T-helper 2 cell treated with Interferon-gamma antibody and Interleukin-4, amounts not matched to agents 5 μg/mL and 100 μg/mL, for 36 hours (primary cell): ENCODE measurements around the gene MORN2.

ENCODE experiments used
- DNase-seq: peaks from one replicate; pipeline ENCODE4 v3.0.0; 2021; ENCODE audit warnings: low spot score
- H3K27ac Mint-ChIP-seq: one replicate; pipeline ENCODE4 v1.8.0; 2021; ENCODE audit warnings: mild to moderate bottlenecking, mixed read lengths
- H3K27me3 Mint-ChIP-seq: one replicate; pipeline ENCODE4 v1.8.0; 2021; ENCODE audit warnings: low read depth, mixed read lengths
- H3K36me3 Mint-ChIP-seq: one replicate; pipeline ENCODE4 v1.8.0; 2021; ENCODE audit warnings: low read depth, mixed read lengths
- H3K4me1 Mint-ChIP-seq: one replicate; pipeline ENCODE4 v1.8.0; 2021; ENCODE audit warnings: low read depth, mixed read lengths
- H3K4me3 Mint-ChIP-seq: one replicate; pipeline ENCODE4 v1.8.0; 2022; ENCODE audit warnings: mild to moderate bottlenecking, moderate library complexity, mixed read lengths
- H3K9me3 Mint-ChIP-seq: one replicate; pipeline ENCODE4 v1.8.0; 2021; ENCODE audit warnings: mixed read lengths

The MORN2 gene

DNA sequence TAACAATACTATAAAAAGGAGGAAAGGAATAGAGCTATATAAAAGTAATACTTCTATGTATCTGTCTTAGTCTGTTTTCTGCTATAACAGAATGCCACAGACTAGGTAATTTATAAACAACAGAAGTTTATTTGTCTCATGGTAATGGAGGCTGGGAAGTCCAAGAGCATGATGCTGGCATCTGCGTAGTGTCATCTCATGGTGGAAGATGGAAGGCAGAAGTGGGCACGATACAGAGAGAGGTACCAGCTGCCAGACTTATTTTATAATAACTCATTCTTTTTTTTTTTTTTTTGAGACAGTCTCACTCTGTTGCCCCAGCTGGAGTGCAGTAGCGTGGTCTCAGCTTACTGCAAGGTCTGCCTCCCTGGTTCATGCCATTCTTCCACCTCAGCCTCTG, 4.3 kb upstream of the MORN2 start:
- Mint-ChIP-seq H3K27ac (no peak overlapping the region), H3K36me3 (peaks cover 25% of the 10 kb centered on the region), H3K4me3 (no peak overlapping the region)

GRCh38 chr2:38873763-38874162, 2.0 kb upstream of the MORN2 start:
- no peak for DNase-seq
- H3K27me3 Mint-ChIP-seq, result no peaks in the 10 kb centered on the region
- H3K4me3 Mint-ChIP-seq, result no peak overlapping the region
- peaks cover 20% of the 10 kb centered on the region for H3K36me3 Mint-ChIP-seq
- no peak overlapping the region for H3K27ac Mint-ChIP-seq
- H3K4me1 Mint-ChIP-seq, result peaks cover 18% of the 10 kb centered on the region
- H3K9me3 Mint-ChIP-seq, result peaks cover 29% of the 10 kb centered on the region

More for the DNA sequence above, 4.3 kb upstream of the MORN2 start:
- no peak for DNase-seq
- Mint-ChIP-seq H3K27me3 (no peaks in the 10 kb centered on the region), H3K4me1 (peaks cover 15% of the 10 kb centered on the region), H3K9me3 (peaks cover 29% of the 10 kb centered on the region)

- Mint-ChIP-seq H3K36me3 (peaks cover 15% of the 10 kb centered on the region), H3K27me3 (no peaks in the 10 kb centered on the region), H3K9me3 (peaks cover 17% of the 10 kb centered on the region), H3K4me3 (peak overlapping the region; percentile 99), H3K4me1 (peaks cover 18% of the 10 kb centered on the region), H3K27ac (peak overlapping the region; percentile 93)
- DNase-seq, result no peak
Measured at GRCh38 chr2:38875227-38875575, 575 bp upstream of the MORN2 start.

DNA sequence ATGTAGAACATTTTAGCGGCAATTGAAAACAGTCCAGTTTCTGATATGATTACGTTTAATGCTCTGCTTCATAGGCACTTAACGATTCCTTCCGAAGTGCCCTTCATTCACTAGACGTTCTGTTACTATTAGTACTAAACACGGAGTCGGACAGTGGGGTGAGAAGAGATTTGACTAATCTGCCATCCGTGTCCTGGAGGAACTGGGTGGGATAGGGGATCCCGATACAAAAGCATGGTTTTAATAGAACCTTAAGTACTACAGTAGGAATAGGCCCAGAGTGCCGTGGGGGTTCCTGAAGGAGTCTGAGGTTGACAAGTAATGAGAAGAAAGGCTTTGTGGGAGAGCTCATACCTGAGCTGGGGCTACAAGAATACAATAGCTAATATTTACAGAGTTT, 631 bp downstream of the MORN2 start:
- Mint-ChIP-seq H3K4me1 (peaks cover 18% of the 10 kb centered on the region), H3K4me3 (peak overlapping the region; percentile 99)

GRCh38 chr2:38886063-38886462, 10.3 kb downstream of the MORN2 start:
- Mint-ChIP-seq H3K9me3 (no peaks in the 10 kb centered on the region), H3K4me1 (no peaks in the 10 kb centered on the region)

More for the DNA sequence above, 631 bp downstream of the MORN2 start:
- peak overlapping the region; percentile 93 for H3K27ac Mint-ChIP-seq
- DNase-seq, result no peak
- peaks cover 13% of the 10 kb centered on the region for H3K9me3 Mint-ChIP-seq
- H3K36me3 Mint-ChIP-seq, result peaks cover 12% of the 10 kb centered on the region
- no peaks in the 10 kb centered on the region for H3K27me3 Mint-ChIP-seq

DNA sequence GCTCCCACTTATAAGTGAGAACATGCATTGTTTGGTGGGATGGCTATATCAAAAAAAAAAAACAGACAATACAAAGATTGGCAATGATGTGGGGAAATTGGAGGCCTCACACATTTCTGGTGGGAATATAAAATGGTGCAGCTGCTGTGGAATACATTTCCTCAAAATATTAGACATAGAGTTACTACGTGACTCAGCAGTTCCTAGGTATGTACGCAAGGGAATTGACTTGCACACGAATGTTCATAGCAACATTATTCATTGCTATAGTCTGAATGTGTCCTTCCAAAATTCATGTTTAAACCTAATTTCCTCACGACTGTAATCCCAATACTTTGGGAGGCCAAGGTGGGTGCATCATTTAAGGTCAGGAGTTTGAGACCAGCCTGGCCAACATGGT, 11.6 kb downstream of the MORN2 start:
- no peak for DNase-seq
- H3K27ac Mint-ChIP-seq, result no peak overlapping the region
- H3K27me3 Mint-ChIP-seq, result peaks cover 17% of the 10 kb centered on the region
- H3K9me3 Mint-ChIP-seq, result no peaks in the 10 kb centered on the region
- no peak overlapping the region for H3K4me3 Mint-ChIP-seq
- no peaks in the 10 kb centered on the region for H3K4me1 Mint-ChIP-seq
- no peaks in the 10 kb centered on the region for H3K36me3 Mint-ChIP-seq

More at GRCh38 chr2:38886063-38886462, 10.3 kb downstream of the MORN2 start:
- Mint-ChIP-seq H3K36me3 (no peaks in the 10 kb centered on the region), H3K27me3 (peaks cover 10% of the 10 kb centered on the region), H3K27ac (no peak overlapping the region), H3K4me3 (no peak overlapping the region)
- DNase-seq, result no peak

GRCh38 chr2:38887902-38888554, 12.3 kb downstream of the MORN2 start:
- no peak for DNase-seq
- Mint-ChIP-seq H3K4me1 (no peaks in the 10 kb centered on the region), H3K36me3 (no peaks in the 10 kb centered on the region), H3K4me3 (no peak overlapping the region), H3K9me3 (no peaks in the 10 kb centered on the region), H3K27ac (no peak overlapping the region), H3K27me3 (peaks cover 20% of the 10 kb centered on the region)

GRCh38 chr2:38889045-38889444, 13.3 kb downstream of the MORN2 start:
- H3K27ac Mint-ChIP-seq, result no peak overlapping the region
- no peak for DNase-seq
- no peaks in the 10 kb centered on the region for H3K9me3 Mint-ChIP-seq
- peaks cover 20% of the 10 kb centered on the region for H3K27me3 Mint-ChIP-seq
- H3K4me1 Mint-ChIP-seq, result no peaks in the 10 kb centered on the region
- H3K4me3 Mint-ChIP-seq, result no peak overlapping the region
- H3K36me3 Mint-ChIP-seq, result no peaks in the 10 kb centered on the region

GRCh38 chr2:38889575-38889974, 13.8 kb downstream of the MORN2 start, which contains the start of gene ARHGEF33:
ARHGEF33 (plus strand) TSS chr2:38889875; CDS start chr2:38919448, 29,573 bp downstream.
- no peaks in the 10 kb centered on the region for H3K9me3 Mint-ChIP-seq
- no peak within 1 kb of the TSS for H3K4me3 Mint-ChIP-seq
- H3K27me3 Mint-ChIP-seq, result peaks cover 20% of the 10 kb centered on the region
- H3K4me1 Mint-ChIP-seq, result no peaks in the 10 kb centered on the region
- no peak for DNase-seq
- no peaks in the 10 kb centered on the region for H3K36me3 Mint-ChIP-seq
- H3K27ac Mint-ChIP-seq, result no peak within 1 kb of the TSS

DNA sequence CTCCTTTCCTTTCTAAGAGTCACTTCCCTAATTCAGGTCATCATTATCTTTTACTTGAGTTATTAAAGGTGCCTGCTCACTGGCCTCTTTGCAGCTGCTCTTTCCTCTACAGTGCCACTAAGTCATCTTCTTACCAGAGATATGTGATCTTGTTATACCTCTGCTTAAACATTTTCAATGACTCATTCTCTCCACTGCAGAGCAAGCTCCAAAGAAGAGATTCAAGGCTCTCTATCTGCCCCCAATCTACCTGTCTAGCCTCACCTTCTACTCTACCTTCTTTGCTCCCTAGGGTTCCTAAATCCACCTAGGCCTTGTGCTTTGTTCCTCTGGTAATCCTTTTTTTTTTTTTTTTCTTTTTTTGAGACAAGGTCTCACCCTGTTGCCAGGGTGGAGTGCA, 17.0 kb downstream of the MORN2 start:
- Mint-ChIP-seq H3K4me1 (no peaks in the 10 kb centered on the region), H3K4me3 (no peak overlapping the region), H3K9me3 (no peaks in the 10 kb centered on the region), H3K36me3 (no peaks in the 10 kb centered on the region), H3K27me3 (peaks cover 22% of the 10 kb centered on the region), H3K27ac (no peak overlapping the region)
- no peak for DNase-seq

- Mint-ChIP-seq H3K27me3 (peaks cover 14% of the 10 kb centered on the region), H3K27ac (no peak overlapping the region), H3K36me3 (no peaks in the 10 kb centered on the region), H3K4me1 (no peaks in the 10 kb centered on the region), H3K4me3 (no peak overlapping the region), H3K9me3 (no peaks in the 10 kb centered on the region)
- no peak for DNase-seq
Measured at GRCh38 chr2:38898256-38898655, 22.5 kb downstream of the MORN2 start.

DNA sequence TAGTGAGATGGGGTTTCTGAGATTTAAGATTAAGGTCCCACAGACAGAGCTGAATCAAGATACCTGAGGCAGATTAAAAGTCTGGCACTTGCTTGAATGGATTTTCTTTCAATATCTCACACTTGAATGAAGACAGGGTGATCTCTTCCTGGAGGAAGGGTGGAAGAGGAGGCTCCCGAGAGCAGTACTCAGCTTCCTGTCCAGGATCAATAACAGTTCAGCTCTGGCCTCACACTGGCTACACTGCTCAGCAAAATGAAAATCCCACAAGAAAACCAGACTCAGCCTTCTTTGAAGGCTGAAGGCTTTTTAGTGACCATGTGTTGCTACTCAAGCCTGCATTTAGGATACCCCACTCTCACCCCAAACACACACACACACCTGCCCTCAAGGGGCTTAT, 24.9 kb downstream of the MORN2 start:
- H3K4me1 Mint-ChIP-seq, result no peaks in the 10 kb centered on the region
- DNase-seq, result no peak
- H3K4me3 Mint-ChIP-seq, result no peak overlapping the region
- no peaks in the 10 kb centered on the region for H3K36me3 Mint-ChIP-seq
- no peak overlapping the region for H3K27ac Mint-ChIP-seq
- no peaks in the 10 kb centered on the region for H3K9me3 Mint-ChIP-seq
- H3K27me3 Mint-ChIP-seq, result peaks cover 14% of the 10 kb centered on the region

- H3K27ac Mint-ChIP-seq, result no peak overlapping the region
Measured at GRCh38 chr2:38905251-38905650, 29.5 kb downstream of the MORN2 start.

GRCh38 chr2:38907242-38907641, 31.5 kb downstream of the MORN2 start:
- Mint-ChIP-seq H3K9me3 (no peaks in the 10 kb centered on the region), H3K4me3 (no peak overlapping the region), H3K36me3 (no peaks in the 10 kb centered on the region), H3K27ac (no peak overlapping the region), H3K4me1 (peaks cover 17% of the 10 kb centered on the region), H3K27me3 (peaks cover 3% of the 10 kb centered on the region)
- no peak for DNase-seq

More at GRCh38 chr2:38905251-38905650, 29.5 kb downstream of the MORN2 start:
- H3K36me3 Mint-ChIP-seq, result no peaks in the 10 kb centered on the region
- peaks cover 4% of the 10 kb centered on the region for H3K27me3 Mint-ChIP-seq
- no peak for DNase-seq
- no peak overlapping the region for H3K4me3 Mint-ChIP-seq
- peaks cover 15% of the 10 kb centered on the region for H3K4me1 Mint-ChIP-seq
- no peaks in the 10 kb centered on the region for H3K9me3 Mint-ChIP-seq
